HepG2 (cell line): ENCODE data around the gene GBA3. TPM values are rescaled to one million over a fixed set of nuclear protein-coding genes. Genes with fewer than 3 reads are reported as not detected.
A peak's percentile ranks its signal among the peaks of the same experiment; 100 is the strongest.

Experiments used
- ATAC-seq: fragments of 200-7000 bp; cut with Tn5 transposase; 3 replicates; pipeline ENCODE4 v1.9.1; 2020; ENCODE audit warnings: mild to moderate bottlenecking, moderate library complexity
- BruUV-seq: library from RNA; stranded (reverse); fragments of 400-500 nt; replicated peaks from 2 replicates; lab custom pipeline; 2021; lab: Mats Ljungman, UMichigan
- CTCF ChIA-PET: fragments of 300-600 bp; formaldehyde crosslinking; extraction: SDS; loops from one replicate; lab custom pipeline; 2021; ENCODE audit warnings: low total read pairs, inconsistent platforms, low intra/inter-chr PET ratio; lab: Yijun Ruan, JAX
- POLR2A ChIA-PET: fragments of 350-600 bp; sonication (Branson Sonifier 250); formaldehyde crosslinking; loops from one replicate; lab custom pipeline; 2020; ENCODE audit warnings: antibody characterized with exemption, inconsistent platforms; lab: Yijun Ruan, JAX
- DNase-seq: peaks from one replicate; pipeline ENCODE4 v3.0.0-alpha.2; 2015; ENCODE audit warnings: low spot score
- FAIRE-seq: peaks from 3 replicates; lab custom pipeline; 2011; peaks lifted over from hg19 to GRCh38; lab: Jason Lieb, UNC
- H2AFZ ChIP-seq: one replicate; pipeline ENCODE4 v1.6.1; 2011; ENCODE audit warnings: low read length, inconsistent platforms
- H3K27ac ChIP-seq: fragments of 300-600 bp; 3 replicates; pipeline ENCODE4 v1.8.0; 2011; ENCODE audit warnings: mixed run types, mild to moderate bottlenecking, mixed read lengths, low read length, inconsistent platforms; ENCODE audit not compliant: insufficient read depth; ENCODE audit errors: extremely low read length
- H3K27me3 ChIP-seq, 2 experiments: fragments of 200-600 bp in 1 of 2; 2 replicates in 1 of 2; 3 replicates in 1 of 2; pipeline versions ENCODE4 v1.6.0 to v1.8.0; 2011; ENCODE audit warnings: low read length in 2 of 2, mild to moderate bottlenecking in 2 of 2, moderate library complexity in 2 of 2, inconsistent platforms in 1 of 2; ENCODE audit not compliant: insufficient read depth in 2 of 2, control insufficient read depth in 1 of 2
- H3K36me3 ChIP-seq, 2 experiments: fragments of 200-600 bp in 1 of 2; replicated peaks in 1 of 2; 2 replicates in 1 of 2; 3 replicates in 1 of 2; pipeline versions ENCODE4 v1.5.1 to v1.8.0; 2011; ENCODE audit warnings: low read length in 2 of 2, inconsistent platforms in 1 of 2; ENCODE audit not compliant: insufficient read depth in 2 of 2, control insufficient read depth in 1 of 2
- H3K4me1 ChIP-seq: 2 replicates; pipeline ENCODE4 v1.5.1; 2012; ENCODE audit warnings: low read length, inconsistent platforms; ENCODE audit not compliant: insufficient read depth
- H3K4me2 ChIP-seq: 2 replicates; pipeline ENCODE4 v1.6.0; 2011; ENCODE audit warnings: low read depth, low read length, inconsistent platforms
- H3K4me3 ChIP-seq, 3 experiments: fragments of 200-600 bp in 1 of 3; sonication (generic), shearing (Covaris generic) in 1 of 3; replicated peaks in 1 of 3; 2 replicates each; pipeline ENCODE4 v1.5.1; 2011 to 2016; ENCODE audit warnings: low read length in 3 of 3, inconsistent platforms in 2 of 3, low read depth in 2 of 3, mild to moderate bottlenecking in 2 of 3, control low read depth in 1 of 3, mixed read lengths in 1 of 3; ENCODE audit not compliant: insufficient read depth in 1 of 3
- H3K79me2 ChIP-seq: one replicate; pipeline ENCODE4 v1.6.1; 2011; ENCODE audit warnings: low read length, inconsistent platforms; ENCODE audit not compliant: insufficient read depth
- H3K9ac ChIP-seq: 2 replicates; pipeline ENCODE4 v1.6.0; 2011; ENCODE audit warnings: mild to moderate bottlenecking, low read depth, low read length, inconsistent platforms; ENCODE audit not compliant: insufficient read depth
- H3K9me3 ChIP-seq: 2 replicates; pipeline ENCODE4 v1.5.1; 2012; ENCODE audit warnings: mild to moderate bottlenecking, low read length
- H4K20me1 ChIP-seq: 2 replicates; pipeline ENCODE4 v1.6.0; 2011; ENCODE audit warnings: inconsistent platforms, mild to moderate bottlenecking, low read length, moderate library complexity; ENCODE audit not compliant: insufficient read depth
- IKZF4 ChIP-seq: sonication (generic); formaldehyde crosslinking; IDR thresholded peaks from 2 replicates; pipeline ENCODE4 v1.5.1; 2020; ENCODE audit warnings: borderline replicate concordance, mild to moderate bottlenecking, low read depth, missing genetic modification reagents; ENCODE audit errors: not compliant biosample characterization
- MAFF ChIP-seq: IDR thresholded peaks from 2 replicates; pipeline ENCODE4 v1.6.1; 2011; ENCODE audit warnings: low read depth, low read length, improper control_type of control experiment
- MAFK ChIP-seq, 2 experiments: IDR thresholded peaks in 1 of 2; conservative IDR thresholded peaks in 1 of 2; 2 replicates each; pipeline ENCODE4 v1.6.1; 2011; ENCODE audit warnings: improper control_type of control experiment in 2 of 2, low read length in 2 of 2
- SIN3B ChIP-seq: fragments of 150-350 bp; IDR thresholded peaks from 2 replicates; pipeline ENCODE4 v1.6.1; 2014; ENCODE audit warnings: low read length
- ZNF335 ChIP-seq: sonication (generic); formaldehyde crosslinking; IDR thresholded peaks from 2 replicates; pipeline ENCODE4 v1.4.0; 2020; ENCODE audit warnings: missing genetic modification reagents
- WGBS: methylation state at CpG from one replicate; pipeline ENCODE4 v1.1.6; 2017; ENCODE audit warnings: low lambda C conversion rate; 5-methylcytosine and 5-hydroxymethylcytosine counted together
- in situ Hi-C: cut with HindIII; loops from 2 replicates; pipeline ENCODE4 v1.10.0; 2017; ENCODE audit warnings: low pct_unique_long_range_greater_than_20kb; ENCODE audit not compliant: extremely low pct_ligation_motif_present
- intact Hi-C: fragments of 100-400 bp; cut with micrococcal nuclease; formaldehyde crosslinking; loops from one replicate; pipeline ENCODE4 v1.10.0; 2022; ENCODE audit not compliant: unreplicated experiment
- polyA plus RNA-seq, 8 experiments: library from polyadenylated mRNA; depleted of rRNA in 3 of 8; stranded (reverse) in 7 of 8; unstranded in 1 of 8; fragments of >200 nt; fragmentation: Illumina TruSeq in 4 of 8; extraction: Trizol in 4 of 8; gene quantifications; 2 replicates each; pipeline versions ENCODE4 v1.2.1 to v1.2.3, GENCODE V29; 2011 to 2016; ENCODE audit warnings: low read depth in 4 of 8, missing spikeins in 1 of 8, mixed read lengths in 1 of 8; ENCODE audit not compliant: insufficient read depth in 1 of 8
- total RNA-seq, 5 experiments: library from RNA; depleted of rRNA; stranded (reverse); fragments of >200 nt; fragmentation: Illumina TruSeq; extraction: Trizol; gene quantifications; 2 replicates each; pipeline ENCODE4 v1.2.3, GENCODE V29; 2016; ENCODE audit warnings: low read depth in 1 of 5
- TF ChIP-seq, protein P1 (sequence below): sonication (generic); formaldehyde crosslinking; IDR thresholded peaks from 2 replicates; pipeline ENCODE4 v1.4.0; 2020; ENCODE audit warnings: mild to moderate bottlenecking, missing genetic modification reagents
- TF ChIP-seq, protein P2 (sequence below): IDR thresholded peaks from 2 replicates; pipeline ENCODE4 v1.6.1; 2016; ENCODE audit warnings: mild to moderate bottlenecking, missing biosample characterization, missing genetic modification reagents
- TF ChIP-seq, protein P3 (sequence below): sonication (generic); formaldehyde crosslinking; IDR thresholded peaks from 2 replicates; pipeline ENCODE4 v1.8.0; 2022; ENCODE audit warnings: missing genetic modification reagents, mild to moderate bottlenecking, moderate library complexity, borderline replicate concordance
- TF ChIP-seq, protein P4 (sequence below): sonication (generic); formaldehyde crosslinking; IDR thresholded peaks from 2 replicates; pipeline ENCODE4 v1.4.0; 2020; ENCODE audit warnings: mild to moderate bottlenecking, missing genetic modification reagents
- TF ChIP-seq, protein P5 (sequence below): sonication (generic); formaldehyde crosslinking; IDR thresholded peaks from 2 replicates; pipeline ENCODE4 v1.5.0; 2020; ENCODE audit warnings: missing genetic modification reagents

The GBA3 gene
- total and polyA plus RNA-seq, 2 of the 13 experiments (the other 11 are each of a cell fraction or from before 2014, with no cell fraction given): 0.18 TPM; not detected in 1

DNA sequence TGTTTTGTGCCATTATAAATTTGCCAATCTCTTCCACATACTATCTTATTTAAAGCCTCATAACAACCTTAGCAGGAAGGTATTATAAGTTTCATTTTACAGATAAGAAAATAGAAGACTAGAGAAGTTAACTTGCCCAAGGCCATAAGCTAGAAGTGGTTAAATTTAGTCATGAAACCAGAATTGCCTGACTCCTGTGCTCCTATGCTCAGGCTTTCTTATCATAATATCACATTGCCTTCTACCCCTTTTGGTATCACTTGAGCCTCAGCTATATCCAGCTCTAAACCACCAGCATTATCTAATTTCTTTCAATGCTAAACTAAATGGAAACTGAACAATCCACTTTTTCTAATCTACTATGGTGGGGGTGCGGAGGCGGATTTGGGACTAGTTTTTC lies 164.7 kb downstream of the GBA3 start (continued):
- TF ChIP-seq, protein P1, sequence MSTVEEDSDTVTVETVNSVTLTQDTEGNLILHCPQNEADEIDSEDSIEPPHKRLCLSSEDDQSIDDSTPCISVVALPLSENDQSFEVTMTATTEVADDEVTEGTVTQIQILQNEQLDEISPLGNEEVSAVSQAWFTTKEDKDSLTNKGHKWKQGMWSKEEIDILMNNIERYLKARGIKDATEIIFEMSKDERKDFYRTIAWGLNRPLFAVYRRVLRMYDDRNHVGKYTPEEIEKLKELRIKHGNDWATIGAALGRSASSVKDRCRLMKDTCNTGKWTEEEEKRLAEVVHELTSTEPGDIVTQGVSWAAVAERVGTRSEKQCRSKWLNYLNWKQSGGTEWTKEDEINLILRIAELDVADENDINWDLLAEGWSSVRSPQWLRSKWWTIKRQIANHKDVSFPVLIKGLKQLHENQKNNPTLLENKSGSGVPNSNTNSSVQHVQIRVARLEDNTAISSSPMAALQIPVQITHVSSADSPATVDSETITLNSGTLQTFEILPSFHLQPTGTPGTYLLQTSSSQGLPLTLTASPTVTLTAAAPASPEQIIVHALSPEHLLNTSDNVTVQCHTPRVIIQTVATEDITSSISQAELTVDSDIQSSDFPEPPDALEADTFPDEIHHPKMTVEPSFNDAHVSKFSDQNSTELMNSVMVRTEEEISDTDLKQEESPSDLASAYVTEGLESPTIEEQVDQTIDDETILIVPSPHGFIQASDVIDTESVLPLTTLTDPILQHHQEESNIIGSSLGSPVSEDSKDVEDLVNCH (CRISPR knock-in tag): no peak
- TF ChIP-seq, protein P2, sequence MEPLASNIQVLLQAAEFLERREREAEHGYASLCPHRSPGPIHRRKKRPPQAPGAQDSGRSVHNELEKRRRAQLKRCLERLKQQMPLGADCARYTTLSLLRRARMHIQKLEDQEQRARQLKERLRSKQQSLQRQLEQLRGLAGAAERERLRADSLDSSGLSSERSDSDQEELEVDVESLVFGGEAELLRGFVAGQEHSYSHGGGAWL (CRISPR knock-in tag): no peak

DNA sequence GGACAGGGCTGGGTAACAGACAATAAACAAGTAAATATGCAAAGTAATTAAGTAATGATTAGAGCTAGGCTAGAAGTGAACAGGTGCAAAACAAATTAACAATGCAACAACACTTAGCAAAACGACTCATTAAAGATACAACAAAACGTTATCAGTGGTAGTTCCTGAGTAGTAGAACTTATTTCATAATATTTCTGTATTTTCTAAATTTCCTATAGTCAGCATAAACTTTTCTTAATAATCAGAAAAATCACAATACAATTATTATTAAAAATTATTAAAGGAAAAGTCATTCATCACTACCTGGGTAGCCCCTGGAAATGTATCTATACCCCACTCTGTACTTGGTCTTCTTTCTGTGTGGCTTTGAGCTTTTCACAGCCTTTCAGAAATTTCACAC lies 166.6 kb downstream of the GBA3 start:
- intact Hi-C loops (no loop called here), in situ Hi-C loops (no loop called here)
- Histone ChIP-seq H3K9ac (no peak overlapping the region), H4K20me1 (no peaks in the 10 kb centered on the region), H2AFZ (no peak overlapping the region), H3K36me3 (no peaks in the 10 kb centered on the region), H3K9me3 (no peaks in the 10 kb centered on the region), H3K27ac (no peak overlapping the region), H3K79me2 (no peaks in the 10 kb centered on the region), H3K4me3 (no peak overlapping the region), H3K27me3 (no peaks in the 10 kb centered on the region; a peak in 1 of 5 replicates), H3K4me2 (no peak overlapping the region), H3K4me1 (no peaks in the 10 kb centered on the region)
- BruUV-seq: no TSS peak
- ChIA-PET POLR2A (no interaction called here), CTCF (no interaction called here)
- FAIRE-seq: no peak
- TF ChIP-seq, protein P3, sequence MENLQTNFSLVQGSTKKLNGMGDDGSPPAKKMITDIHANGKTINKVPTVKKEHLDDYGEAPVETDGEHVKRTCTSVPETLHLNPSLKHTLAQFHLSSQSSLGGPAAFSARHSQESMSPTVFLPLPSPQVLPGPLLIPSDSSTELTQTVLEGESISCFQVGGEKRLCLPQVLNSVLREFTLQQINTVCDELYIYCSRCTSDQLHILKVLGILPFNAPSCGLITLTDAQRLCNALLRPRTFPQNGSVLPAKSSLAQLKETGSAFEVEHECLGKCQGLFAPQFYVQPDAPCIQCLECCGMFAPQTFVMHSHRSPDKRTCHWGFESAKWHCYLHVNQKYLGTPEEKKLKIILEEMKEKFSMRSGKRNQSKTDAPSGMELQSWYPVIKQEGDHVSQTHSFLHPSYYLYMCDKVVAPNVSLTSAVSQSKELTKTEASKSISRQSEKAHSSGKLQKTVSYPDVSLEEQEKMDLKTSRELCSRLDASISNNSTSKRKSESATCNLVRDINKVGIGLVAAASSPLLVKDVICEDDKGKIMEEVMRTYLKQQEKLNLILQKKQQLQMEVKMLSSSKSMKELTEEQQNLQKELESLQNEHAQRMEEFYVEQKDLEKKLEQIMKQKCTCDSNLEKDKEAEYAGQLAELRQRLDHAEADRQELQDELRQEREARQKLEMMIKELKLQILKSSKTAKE (CRISPR knock-in tag): no peak
- TF ChIP-seq ZNF335: no peak
- TF ChIP-seq, protein P4, sequence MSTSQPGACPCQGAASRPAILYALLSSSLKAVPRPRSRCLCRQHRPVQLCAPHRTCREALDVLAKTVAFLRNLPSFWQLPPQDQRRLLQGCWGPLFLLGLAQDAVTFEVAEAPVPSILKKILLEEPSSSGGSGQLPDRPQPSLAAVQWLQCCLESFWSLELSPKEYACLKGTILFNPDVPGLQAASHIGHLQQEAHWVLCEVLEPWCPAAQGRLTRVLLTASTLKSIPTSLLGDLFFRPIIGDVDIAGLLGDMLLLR (CRISPR knock-in tag): no peak
- no peak for TF ChIP-seq IKZF4 (CRISPR knock-in tag)
- TF ChIP-seq, protein P5, sequence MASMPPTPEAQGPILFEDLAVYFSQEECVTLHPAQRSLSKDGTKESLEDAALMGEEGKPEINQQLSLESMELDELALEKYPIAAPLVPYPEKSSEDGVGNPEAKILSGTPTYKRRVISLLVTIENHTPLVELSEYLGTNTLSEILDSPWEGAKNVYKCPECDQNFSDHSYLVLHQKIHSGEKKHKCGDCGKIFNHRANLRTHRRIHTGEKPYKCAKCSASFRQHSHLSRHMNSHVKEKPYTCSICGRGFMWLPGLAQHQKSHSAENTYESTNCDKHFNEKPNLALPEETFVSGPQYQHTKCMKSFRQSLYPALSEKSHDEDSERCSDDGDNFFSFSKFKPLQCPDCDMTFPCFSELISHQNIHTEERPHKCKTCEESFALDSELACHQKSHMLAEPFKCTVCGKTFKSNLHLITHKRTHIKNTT: no peak
- no peak for TF ChIP-seq SIN3B
- TF ChIP-seq MAFK (conservative IDR thresholded peaks at IDR 0.05 in 1 of 2, IDR thresholded peaks at IDR 0.05 in 1 of 2; ENCODE audit: low read length in 2 of 2): peak; percentile 61 to 81
- TF ChIP-seq MAFF: peak; percentile 68; the same call in 1 of the 2 replicates
- 1% methylated on average over 2 of the region's 2 CpGs for WGBS
- no peak for DNase-seq
- no peak for ATAC-seq
